Esophagus muscularis mucosa (tissue), 3 donors: ENCODE data around the gene BICD2.

Experiments
- CTCF ChIP-seq, 3 experiments: fragments of 200-600 bp in 2 of 3; fragments of 450-650 bp in 1 of 3; sonication (generic) in 2 of 3; IDR thresholded peaks; one replicate each; pipeline ENCODE4 v1.5.1; 2017 to 2019; ENCODE audit warnings: antibody characterized with exemption in 3 of 3, mild to moderate bottlenecking in 2 of 3, moderate library complexity in 1 of 3
- POLR2A ChIP-seq: fragments of 450-650 bp; IDR thresholded peaks from one replicate; pipeline ENCODE4 v1.6.1; 2017; ENCODE audit warnings: antibody characterized with exemption, moderate library complexity, mild to moderate bottlenecking, low read depth

DNA sequence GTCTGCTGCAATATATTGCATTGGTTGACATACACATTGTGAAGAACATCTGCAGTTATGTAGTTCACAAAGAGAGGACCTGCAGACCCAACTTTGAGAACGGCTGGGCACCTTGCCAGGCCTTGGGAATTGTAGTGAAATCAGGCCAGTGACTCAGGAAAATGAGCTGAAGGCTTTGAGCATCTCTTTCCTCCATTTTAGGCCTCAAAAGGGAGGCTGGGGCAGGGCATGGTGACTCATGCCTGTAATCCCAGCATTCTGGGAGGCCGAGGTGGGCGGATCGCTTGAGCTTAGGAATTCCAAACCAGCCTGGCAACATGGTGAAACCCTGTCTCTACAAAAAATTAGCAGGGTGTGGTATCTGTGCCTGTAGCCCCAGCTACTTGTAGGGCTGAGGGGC lies 93.3 kb downstream of the BICD2 start:
- no peak for TF ChIP-seq CTCF (IDR thresholded peaks at IDR 0.05)
- no peak for TF ChIP-seq POLR2A
